Right lobe of liver (tissue), 6 donors: ENCODE data around the gene HSPA12B. TPM values are rescaled to one million over a fixed set of nuclear protein-coding genes. Genes with fewer than 3 reads are reported as not detected.

Experiments used
- ATAC-seq, 4 donors: fragments of 200-7000 bp; cut with Tn5 transposase; one replicate each; pipeline ENCODE4 v1.9.1; 2020; ENCODE audit warnings: mild to moderate bottlenecking in 4 of 4, moderate library complexity in 4 of 4
- DNase-seq, 3 donors: peaks; one replicate each; pipeline ENCODE4 v3.0.0-alpha.2; 2020
- H3K27ac ChIP-seq, 3 donors: fragments of 200-600 bp; one replicate each; pipeline ENCODE4 v1.8.0; 2022
- H3K27me3 ChIP-seq, 2 donors: fragments of 200-600 bp; one replicate each; pipeline ENCODE4 v1.8.0; 2022
- H3K36me3 ChIP-seq, 4 donors: fragments of 200-600 bp; sonication (generic) in 1 of 4; one replicate each; pipeline versions ENCODE4 v1.5.1 to v1.8.0; 2017 to 2022; ENCODE audit warnings: control low read depth in 1 of 4
- H3K4me1 ChIP-seq, 4 donors: fragments of 200-600 bp; sonication (generic) in 1 of 4; one replicate each; pipeline versions ENCODE4 v1.5.1 to v1.8.0; 2017 to 2022; ENCODE audit warnings: control low read depth in 1 of 4
- H3K4me3 ChIP-seq, 3 donors: fragments of 200-600 bp; one replicate each; pipeline ENCODE4 v1.8.0; 2022
- H3K9me3 ChIP-seq, 4 donors: fragments of 200-600 bp; sonication (generic) in 1 of 4; one replicate each; pipeline versions ENCODE4 v1.5.1 to v1.8.0; 2017 to 2022; ENCODE audit warnings: control low read depth in 1 of 4
- CTCF ChIP-seq, 4 donors: fragments of 200-600 bp in 3 of 4; fragments of 450-650 bp in 1 of 4; IDR thresholded peaks; one replicate each; pipeline versions ENCODE4 v1.5.1 to v1.8.0; 2016 to 2022; ENCODE audit warnings: antibody characterized with exemption in 4 of 4, mild to moderate bottlenecking in 2 of 4
- POLR2A ChIP-seq: fragments of 450-650 bp; IDR thresholded peaks from one replicate; pipeline ENCODE4 v1.6.1; 2017; ENCODE audit warnings: antibody characterized with exemption, mild to moderate bottlenecking
- WGBS: methylation state at CpG from one replicate; pipeline ENCODE4 v1.1.6; 2018; ENCODE audit warnings: low coverage, low lambda C conversion rate; ENCODE audit not compliant: insufficient coverage; ENCODE audit errors: missing lambda C conversion rate; 5-methylcytosine and 5-hydroxymethylcytosine counted together
- intact Hi-C, 2 donors: fragments of 100-400 bp; cut with DNase I; formaldehyde crosslinking; loops; one replicate each; pipeline versions ENCODE4 v1.11.2 to v1.14.1; 2022
- total RNA-seq, 6 experiments: library from RNA; depleted of rRNA in 2 of 6; stranded (reverse); fragments of >200 nt in 2 of 6; fragmentation: NEBNext Ultra II Directional in 3 of 6; extraction: Animal tissue kit (Norgen Biotek cat#: 25700) in 3 of 6; gene quantifications; one replicate each; pipeline versions ENCODE4 v1.1.0 to v1.2.4, GENCODE V29; 2016 to 2023
- donor health status: DM: no; HTN: yes; CAD: no.
- donor health status: DM: no; HTN: no; CAD: no.
- donor health status: DM: no; HTN: no; CAD: no.
- donor health status: DM: no; HTN: yes; CAD: no.
- donor health status: DM: no; HTN: yes; CAD: no.

The HSPA12B gene
- total RNA-seq, 6 experiments from 2014 or later: 0.46 to 2.2 (median 0.97) TPM

GRCh38 chr20:3728876-3729275, 3.6 kb upstream of the HSPA12B start:
- H3K27ac ChIP-seq: no peak overlapping the region
- peak in 1 of 4 donors; percentile 13 for ATAC-seq
- WGBS: 100% methylated on average over 2 of the region's 3 CpGs
- no peaks in the 10 kb centered on the region for H3K27me3 ChIP-seq
- no peak for TF ChIP-seq CTCF (IDR thresholded peaks at IDR 0.05)
- TF ChIP-seq POLR2A: no peak
- H3K4me1 ChIP-seq: no peaks in the 10 kb centered on the region
- intact Hi-C loops: no loop called here
- no peaks in the 10 kb centered on the region for H3K9me3 ChIP-seq
- no peaks in the 10 kb centered on the region for H3K36me3 ChIP-seq
- no peak overlapping the region for H3K4me3 ChIP-seq
- DNase-seq: no peak

DNA sequence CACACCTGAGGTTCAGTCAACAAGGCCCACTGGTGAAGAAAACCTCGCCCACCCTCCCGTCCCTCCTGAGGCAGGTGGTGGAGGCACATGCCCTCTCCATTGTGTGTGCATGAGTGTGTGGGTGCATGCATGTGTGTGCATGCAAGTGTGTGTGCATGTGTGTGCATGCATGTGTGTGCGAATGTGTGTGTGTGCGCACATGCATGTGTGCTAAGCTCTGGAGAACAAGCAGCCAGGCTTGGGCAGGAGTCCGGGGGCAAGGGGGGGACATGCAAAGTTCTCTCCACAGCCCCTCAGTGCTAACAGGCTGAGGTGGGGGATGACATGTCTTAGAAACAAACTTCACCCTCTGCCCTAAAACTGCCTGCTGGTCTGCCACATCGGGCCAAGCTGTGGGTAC, 3.1 kb upstream of the HSPA12B start:
- Histone ChIP-seq H3K4me3 (no peak overlapping the region), H3K27me3 (no peaks in the 10 kb centered on the region), H3K4me1 (no peaks in the 10 kb centered on the region), H3K9me3 (no peaks in the 10 kb centered on the region), H3K27ac (no peak overlapping the region), H3K36me3 (no peaks in the 10 kb centered on the region)
- intact Hi-C loops: no loop called here
- ATAC-seq: no peak
- no peak for TF ChIP-seq POLR2A
- TF ChIP-seq CTCF (IDR thresholded peaks at IDR 0.05): no peak
- no peak for DNase-seq
- WGBS: 60% methylated on average over 1 of the region's 6 CpGs

GRCh38 chr20:3729811-3730540, 2.5 kb upstream of the HSPA12B start:
- ATAC-seq (no peak), DNase-seq (no peak)
- 50% methylated on average over 6 of the region's 8 CpGs for WGBS
- Histone ChIP-seq H3K36me3 (no peaks in the 10 kb centered on the region), H3K4me1 (no peaks in the 10 kb centered on the region), H3K27me3 (no peaks in the 10 kb centered on the region), H3K9me3 (no peaks in the 10 kb centered on the region), H3K4me3 (no peak overlapping the region), H3K27ac (no peak overlapping the region)
- intact Hi-C loops: no loop called here
- TF ChIP-seq CTCF (IDR thresholded peaks at IDR 0.05): no peak
- TF ChIP-seq POLR2A: no peak

DNA sequence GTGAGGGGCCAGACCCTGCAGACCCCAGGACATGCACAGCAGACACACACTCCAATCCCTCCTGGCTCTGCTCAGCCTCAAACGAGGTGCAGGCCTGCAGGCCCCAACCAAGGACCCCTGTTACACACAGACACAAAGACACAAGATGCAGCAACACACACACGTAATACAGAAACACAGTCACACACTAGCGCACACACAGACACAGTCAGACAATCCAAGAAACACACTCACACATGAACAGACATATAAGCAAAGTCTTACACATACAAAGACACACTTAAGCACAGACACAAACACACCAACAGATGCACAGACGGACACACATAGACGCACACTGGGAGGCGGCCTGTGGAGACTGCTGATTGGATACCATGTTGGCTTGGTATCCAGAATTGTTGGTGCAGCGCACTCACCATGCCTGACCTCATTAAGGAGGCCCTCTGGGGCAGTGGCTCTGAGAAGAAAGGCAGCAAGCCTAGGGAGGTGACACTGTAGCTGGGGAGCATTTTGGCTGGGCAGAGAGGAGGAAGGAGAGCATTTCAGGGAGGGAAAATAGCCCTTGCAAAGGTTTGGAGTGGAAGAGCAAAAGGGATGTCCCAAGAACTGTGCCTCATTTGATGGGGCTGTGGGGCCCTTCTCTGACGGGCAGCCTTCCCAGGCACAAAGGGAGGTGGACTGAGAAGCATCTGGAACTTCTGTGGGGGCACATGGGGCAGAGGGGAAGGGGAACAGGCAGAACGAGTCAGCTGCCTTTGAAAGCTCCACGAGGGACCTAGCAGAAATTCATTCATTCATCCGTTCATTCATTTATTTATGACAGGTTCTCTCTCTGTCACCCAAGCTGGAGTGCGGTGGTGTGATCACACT, 1.4 kb upstream of the HSPA12B start:
- TF ChIP-seq POLR2A: no peak
- TF ChIP-seq CTCF (IDR thresholded peaks at IDR 0.05): no peak
- H3K27me3 ChIP-seq: no peaks in the 10 kb centered on the region
- H3K36me3 ChIP-seq: no peaks in the 10 kb centered on the region
- H3K4me1 ChIP-seq: no peaks in the 10 kb centered on the region
- no peaks in the 10 kb centered on the region for H3K9me3 ChIP-seq
- no peak overlapping the region for H3K4me3 ChIP-seq
- intact Hi-C loops: no loop called here
- 81% methylated on average over 11 of the region's 12 CpGs for WGBS
- DNase-seq: no peak
- no peak overlapping the region for H3K27ac ChIP-seq
- no peak for ATAC-seq
